GM12878 (cell line): ENCODE results near the gene CD9. TPM values are rescaled to one million over a fixed set of nuclear protein-coding genes. Genes with fewer than 3 reads are reported as not detected.

Source experiments
- ATAC-seq: fragments of 200-7000 bp; cut with Tn5 transposase; 3 replicates; pipeline ENCODE4 v1.9.1; 2020; ENCODE audit warnings: mild to moderate bottlenecking, moderate library complexity
- BruUV-seq: library from RNA; stranded (reverse); fragments of 400-500 nt; replicated peaks from 2 replicates; lab custom pipeline; 2021; lab: Mats Ljungman, UMichigan
- CTCF ChIA-PET: fragments of 300-600 bp; sonication (Branson Sonifier 250); formaldehyde crosslinking; extraction: SDS; loops from one replicate; lab custom pipeline; 2021; ENCODE audit warnings: inconsistent platforms; lab: Yijun Ruan, JAX
- POLR2A ChIA-PET: fragments of 350-600 bp; formaldehyde crosslinking; extraction: SDS; loops from one replicate; lab custom pipeline; 2021; ENCODE audit warnings: inconsistent platforms; lab: Charles Lee
- RAD21 ChIA-PET: fragments of 300-600 bp; sonication (Branson Sonifier 250); formaldehyde crosslinking; loops from one replicate; lab custom pipeline; 2023; ENCODE audit warnings: antibody characterized with exemption; ENCODE audit not compliant: unreplicated experiment; lab: Charles Lee
- SMC1A ChIA-PET: fragments of 300-600 bp; sonication (Branson Sonifier 250); formaldehyde crosslinking; loops from one replicate; lab custom pipeline; 2023; ENCODE audit not compliant: unreplicated experiment, uncharacterized antibody; lab: Charles Lee
- DNase-seq: peaks from one replicate; pipeline ENCODE4 v3.0.0-alpha.2; 2011; ENCODE audit warnings: low read depth, low spot score
- FAIRE-seq: peaks from 3 replicates; lab custom pipeline; 2011; peaks lifted over from hg19 to GRCh38; lab: Jason Lieb, UNC
- H2AFZ ChIP-seq: 2 replicates; pipeline ENCODE4 v1.6.0; 2011; ENCODE audit warnings: low read depth, low read length, control low read depth; ENCODE audit not compliant: control insufficient read depth
- H3K27ac ChIP-seq: 2 replicates; pipeline ENCODE4 v1.5.1; 2011; ENCODE audit warnings: control low read depth; ENCODE audit not compliant: control insufficient read depth, insufficient read depth
- H3K27me3 ChIP-seq, 2 experiments: replicated peaks in 1 of 2; 2 replicates each; pipeline versions ENCODE4 v1.6.0 to v1.6.1; 2011; ENCODE audit warnings: low read length in 1 of 2; ENCODE audit not compliant: control insufficient read depth in 2 of 2, insufficient read depth in 2 of 2
- H3K36me3 ChIP-seq, 2 experiments: 2 replicates each; pipeline ENCODE4 v1.5.1; 2011; ENCODE audit warnings: low read length in 1 of 2; ENCODE audit not compliant: control insufficient read depth in 2 of 2, insufficient read depth in 2 of 2
- H3K4me1 ChIP-seq: 2 replicates; pipeline ENCODE4 v1.6.1; 2011; ENCODE audit warnings: mild to moderate bottlenecking, low read length, moderate library complexity, mixed read lengths; ENCODE audit not compliant: control insufficient read depth, insufficient read depth
- H3K4me2 ChIP-seq: 2 replicates; pipeline ENCODE4 v1.6.0; 2011; ENCODE audit warnings: control low read depth; ENCODE audit not compliant: control insufficient read depth, insufficient read depth
- H3K4me3 ChIP-seq: fragments of 200-600 bp; sonication (generic); 2 replicates; pipeline ENCODE4 v1.5.1; 2016
- H3K79me2 ChIP-seq: 2 replicates; pipeline ENCODE4 v1.6.0; 2011; ENCODE audit warnings: low read length; ENCODE audit not compliant: control insufficient read depth, insufficient read depth
- H3K9ac ChIP-seq: 2 replicates; pipeline ENCODE4 v1.8.0; 2011; ENCODE audit warnings: low read length, control low read depth, mixed read lengths; ENCODE audit not compliant: control insufficient read depth, insufficient read depth
- H3K9me3 ChIP-seq: replicated peaks from 3 replicates; pipeline ENCODE4 v1.5.1; 2011; ENCODE audit warnings: mild to moderate bottlenecking, low read length; ENCODE audit not compliant: control insufficient read depth, insufficient read depth
- H4K20me1 ChIP-seq: 2 replicates; pipeline ENCODE4 v1.6.0; 2011; ENCODE audit not compliant: control insufficient read depth, insufficient read depth
- ETV6 ChIP-seq, 2 experiments: fragments of 450-650 bp in 1 of 2; IDR thresholded peaks in 1 of 2; conservative IDR thresholded peaks in 1 of 2; 2 replicates each; pipeline ENCODE4 v1.6.1; 2014; ENCODE audit warnings: antibody characterized with exemption in 1 of 2, borderline replicate concordance in 1 of 2, low read depth in 1 of 2, mild to moderate bottlenecking in 1 of 2, moderate library complexity in 1 of 2
- GATAD2B ChIP-seq: fragments of 450-650 bp; conservative IDR thresholded peaks from 2 replicates; pipeline ENCODE4 v1.6.1; 2017; ENCODE audit warnings: low read depth, mild to moderate bottlenecking, moderate library complexity
- HSF1 ChIP-seq: fragments of 150-350 bp; IDR thresholded peaks from 2 replicates; pipeline ENCODE4 v1.6.1; 2014; ENCODE audit warnings: mild to moderate bottlenecking, low read depth, low read length
- JUNB ChIP-seq: IDR thresholded peaks from 2 replicates; pipeline ENCODE4 v1.6.1; 2016; ENCODE audit warnings: antibody characterized with exemption, mild to moderate bottlenecking
- NR2C1 ChIP-seq: fragments of 450-650 bp; IDR thresholded peaks from 2 replicates; pipeline ENCODE4 v1.6.1; 2017; ENCODE audit warnings: antibody characterized with exemption, mild to moderate bottlenecking, moderate library complexity
- PAX8 ChIP-seq: fragments of 450-650 bp; IDR thresholded peaks from 2 replicates; pipeline ENCODE4 v1.6.1; 2017; ENCODE audit warnings: mild to moderate bottlenecking, moderate library complexity
- POLR2A ChIP-seq: IDR thresholded peaks from 2 replicates; pipeline ENCODE4 v1.6.1; 2011; ENCODE audit warnings: low read depth, mild to moderate bottlenecking, low read length
- TAF1 ChIP-seq: IDR thresholded peaks from 2 replicates; pipeline ENCODE4 v1.6.1; 2011; ENCODE audit warnings: mild to moderate bottlenecking, low read depth, low read length, borderline replicate concordance
- YY1 ChIP-seq: IDR thresholded peaks from 2 replicates; pipeline ENCODE4 v1.6.1; 2011; ENCODE audit warnings: low read depth, mild to moderate bottlenecking, low read length
- ZNF622 ChIP-seq: fragments of 450-650 bp; IDR thresholded peaks from 2 replicates; pipeline ENCODE4 v1.6.1; 2017; ENCODE audit warnings: mild to moderate bottlenecking, inconsistent platforms
- ZNF687 ChIP-seq: fragments of 450-650 bp; IDR thresholded peaks from 2 replicates; pipeline ENCODE4 v1.6.1; 2017; ENCODE audit warnings: mild to moderate bottlenecking, moderate library complexity
- WGBS: methylation state at CpG from one replicate; pipeline ENCODE4 v1.1.6; 2016; ENCODE audit warnings: low lambda C conversion rate; ENCODE audit not compliant: insufficient replicate concordance, insufficient coverage; ENCODE audit errors: missing lambda C conversion rate; 5-methylcytosine and 5-hydroxymethylcytosine counted together
- in situ Hi-C: fragments of 300-500 bp; cut with MboI; formaldehyde crosslinking; loops from 9 replicates; pipeline ENCODE4 v1.14.3; 2018; ENCODE audit warnings: mixed read lengths
- intact Hi-C: fragments of 100-400 bp; cut with micrococcal nuclease; formaldehyde crosslinking; loops from one replicate; pipeline ENCODE4 v1.14.2; 2022; ENCODE audit not compliant: unreplicated experiment
- polyA plus RNA-seq, 11 experiments: library from polyadenylated mRNA; depleted of rRNA in 4 of 11; unstranded in 6 of 11; stranded (reverse) in 5 of 11; fragments of >200 nt; fragmentation: Nextera tagmentation in 4 of 11; fragmentation: Illumina TruSeq in 1 of 11; extraction: Ambion mirVana in 4 of 11; extraction: Trizol in 1 of 11; gene quantifications; 1 replicate in 1 of 11; 2 replicates in 10 of 11; pipeline versions ENCODE4 v1.2.1 to v1.2.3, GENCODE V29; 2011 to 2016; ENCODE audit warnings: inconsistent platforms in 2 of 11, missing spikeins in 2 of 11, low read depth in 1 of 11
- total RNA-seq, 4 experiments: library from RNA; depleted of rRNA in 3 of 4; stranded (reverse); fragments of >200 nt in 3 of 4; fragmentation: Illumina TruSeq in 1 of 4; extraction: Trizol in 1 of 4; gene quantifications; 2 replicates each; pipeline versions ENCODE4 v1.2.1 to v1.2.3, GENCODE V29; 2013 to 2021
- TF ChIP-seq, protein P1 (sequence below): fragments of 450-650 bp; formaldehyde crosslinking; IDR thresholded peaks from 2 replicates; pipeline ENCODE4 v1.5.0; 2022; ENCODE audit warnings: mild to moderate bottlenecking, missing genetic modification characterization

Gene CD9
- total and polyA plus RNA-seq, 10 of the 15 experiments (the other 5 are each of a cell fraction or from before 2014, with no cell fraction given) = 4.8 to 29.9 (median 9.7) TPM

GRCh38 chr12:6241495-6241894, 41.3 kb downstream of the CD9 start:
- RAD21 ChIA-PET = interaction anchor here (1.0 kb wide), 2 partner anchors 36 to 41 kb away, joined by 3 read pairs; no protein-coding TSS in a partner anchor
- intact Hi-C loops = no loop called here

More at GRCh38 chr12:6241495-6241894, 41.3 kb downstream of the CD9 start:
- in situ Hi-C loops = no loop called here
- Histone ChIP-seq H3K9me3 (no peaks in the 10 kb centered on the region; the same call in 2 of the 3 replicates), H4K20me1 (no peaks in the 10 kb centered on the region), H3K27ac (no peak overlapping the region), H3K36me3 (no peaks in the 10 kb centered on the region), H3K9ac (no peak overlapping the region), H3K27me3 (0 out of 4 replicates have a peak, but pooled peaks cover 0 to 4% of the 10 kb centered on the region in 2 experiments), H3K4me3 (no peak overlapping the region)
- no peak for DNase-seq
- 12% methylated on average over 7 of the region's 7 CpGs for WGBS
- ChIA-PET CTCF (interaction anchor here (0.8 kb wide), 1 partner anchor 36 kb away, joined by 3 read pairs; no protein-coding TSS in a partner anchor), POLR2A (interaction anchor here (0.5 kb wide), 1 partner anchor 190 kb away, joined by 6 read pairs; no protein-coding TSS in a partner anchor), SMC1A (interaction anchor here (1.4 kb wide), 1 partner anchor 11 kb away, joined by 3 read pairs; no protein-coding TSS in a partner anchor)
- TF ChIP-seq YY1 (no peak), ZNF622 (no peak), PAX8 (no peak), ZNF687 (no peak), TAF1 (no peak), POLR2A (no peak), JUNB (no peak), HSF1 (no peak), GATAD2B (no peak), NR2C1 (no peak), ETV6 (conservative IDR thresholded peaks at IDR 0.05 in 1 of 2, IDR thresholded peaks at IDR 0.05 in 1 of 2; ENCODE audit: borderline replicate concordance in 1 of 2, low read depth in 1 of 2) (no peak)
- TF ChIP-seq, protein P1, sequence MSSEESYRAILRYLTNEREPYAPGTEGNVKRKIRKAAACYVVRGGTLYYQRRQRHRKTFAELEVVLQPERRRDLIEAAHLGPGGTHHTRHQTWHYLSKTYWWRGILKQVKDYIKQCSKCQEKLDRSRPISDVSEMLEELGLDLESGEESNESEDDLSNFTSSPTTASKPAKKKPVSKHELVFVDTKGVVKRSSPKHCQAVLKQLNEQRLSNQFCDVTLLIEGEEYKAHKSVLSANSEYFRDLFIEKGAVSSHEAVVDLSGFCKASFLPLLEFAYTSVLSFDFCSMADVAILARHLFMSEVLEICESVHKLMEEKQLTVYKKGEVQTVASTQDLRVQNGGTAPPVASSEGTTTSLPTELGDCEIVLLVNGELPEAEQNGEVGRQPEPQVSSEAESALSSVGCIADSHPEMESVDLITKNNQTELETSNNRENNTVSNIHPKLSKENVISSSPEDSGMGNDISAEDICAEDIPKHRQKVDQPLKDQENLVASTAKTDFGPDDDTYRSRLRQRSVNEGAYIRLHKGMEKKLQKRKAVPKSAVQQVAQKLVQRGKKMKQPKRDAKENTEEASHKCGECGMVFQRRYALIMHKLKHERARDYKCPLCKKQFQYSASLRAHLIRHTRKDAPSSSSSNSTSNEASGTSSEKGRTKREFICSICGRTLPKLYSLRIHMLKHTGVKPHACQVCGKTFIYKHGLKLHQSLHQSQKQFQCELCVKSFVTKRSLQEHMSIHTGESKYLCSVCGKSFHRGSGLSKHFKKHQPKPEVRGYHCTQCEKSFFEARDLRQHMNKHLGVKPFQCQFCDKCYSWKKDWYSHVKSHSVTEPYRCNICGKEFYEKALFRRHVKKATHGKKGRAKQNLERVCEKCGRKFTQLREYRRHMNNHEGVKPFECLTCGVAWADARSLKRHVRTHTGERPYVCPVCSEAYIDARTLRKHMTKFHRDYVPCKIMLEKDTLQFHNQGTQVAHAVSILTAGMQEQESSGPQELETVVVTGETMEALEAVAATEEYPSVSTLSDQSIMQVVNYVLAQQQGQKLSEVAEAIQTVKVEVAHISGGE (CRISPR knock-in tag) = no peak
- TF ChIP-seq, all 136 proteins: peak for 0
- ATAC-seq (no peak), FAIRE-seq (no peak)
- H3K4me1 ChIP-seq = no peaks in the 10 kb centered on the region
- BruUV-seq = no TSS peak
- no peaks in the 10 kb centered on the region for H3K79me2 ChIP-seq
- no peak overlapping the region for H2AFZ ChIP-seq
- no peak overlapping the region for H3K4me2 ChIP-seq
